Measurements from ENCODE around the gene CRB3.

DNA sequence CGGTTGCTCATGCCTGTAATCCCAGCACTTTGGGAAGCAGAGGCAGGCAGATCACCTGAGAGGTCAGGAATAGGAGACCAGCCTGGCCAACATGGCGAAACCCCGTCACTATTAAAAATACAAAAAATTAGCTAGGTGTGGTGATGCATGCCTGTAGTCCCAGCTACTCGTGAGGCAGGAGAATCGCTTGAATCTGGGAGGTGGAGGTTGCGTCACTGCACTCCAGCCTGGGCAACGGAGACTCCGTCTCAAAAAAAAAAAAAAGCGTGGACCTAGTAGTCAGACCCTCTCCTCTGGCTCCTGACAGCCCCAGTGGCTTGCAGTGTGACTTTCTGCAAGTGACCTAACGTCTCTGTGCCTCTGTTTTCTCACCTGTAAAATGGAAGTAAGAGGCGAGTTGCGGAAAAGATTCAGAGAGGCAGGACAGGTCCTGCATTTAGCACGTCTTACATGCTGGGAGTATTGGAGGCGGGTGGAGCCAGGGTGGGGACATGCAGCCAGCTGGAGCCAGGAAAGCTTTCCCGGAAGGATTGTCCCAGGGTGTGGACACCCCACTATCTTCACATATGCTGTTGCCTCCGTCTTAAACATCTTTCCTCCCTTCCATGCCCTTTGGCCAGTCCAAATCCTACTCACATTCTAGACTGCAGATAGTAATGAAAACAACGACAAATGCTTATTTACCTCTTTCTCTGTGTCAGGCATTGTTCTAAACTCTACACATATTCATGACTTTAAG, 35.1 kb downstream of the CRB3 start:
- TF ChIP-seq, protein P1, sequence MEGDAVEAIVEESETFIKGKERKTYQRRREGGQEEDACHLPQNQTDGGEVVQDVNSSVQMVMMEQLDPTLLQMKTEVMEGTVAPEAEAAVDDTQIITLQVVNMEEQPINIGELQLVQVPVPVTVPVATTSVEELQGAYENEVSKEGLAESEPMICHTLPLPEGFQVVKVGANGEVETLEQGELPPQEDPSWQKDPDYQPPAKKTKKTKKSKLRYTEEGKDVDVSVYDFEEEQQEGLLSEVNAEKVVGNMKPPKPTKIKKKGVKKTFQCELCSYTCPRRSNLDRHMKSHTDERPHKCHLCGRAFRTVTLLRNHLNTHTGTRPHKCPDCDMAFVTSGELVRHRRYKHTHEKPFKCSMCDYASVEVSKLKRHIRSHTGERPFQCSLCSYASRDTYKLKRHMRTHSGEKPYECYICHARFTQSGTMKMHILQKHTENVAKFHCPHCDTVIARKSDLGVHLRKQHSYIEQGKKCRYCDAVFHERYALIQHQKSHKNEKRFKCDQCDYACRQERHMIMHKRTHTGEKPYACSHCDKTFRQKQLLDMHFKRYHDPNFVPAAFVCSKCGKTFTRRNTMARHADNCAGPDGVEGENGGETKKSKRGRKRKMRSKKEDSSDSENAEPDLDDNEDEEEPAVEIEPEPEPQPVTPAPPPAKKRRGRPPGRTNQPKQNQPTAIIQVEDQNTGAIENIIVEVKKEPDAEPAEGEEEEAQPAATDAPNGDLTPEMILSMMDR (IDR thresholded peaks at IDR 0.05) = no peak
- no peak for TF ChIP-seq POLR2A (IDR thresholded peaks at IDR 0.05)

Data from lower leg skin (tissue), 3 donors.